K562 (cell line): Measurements from ENCODE around the gene PITRM1.

Experiments
- MAFK ChIP-seq: IDR thresholded peaks from 2 replicates; pipeline ENCODE4 v1.6.1; 2011; ENCODE audit warnings: low read length, improper control_type of control experiment
- MYC ChIP-seq, 2 experiments: fragments of 250-450 bp in 1 of 2; sonication (Bioruptor Pico) in 1 of 2; IDR thresholded peaks; 2 replicates each; pipeline versions ENCODE4 v1.5.1 to v1.6.1; 2012 to 2021; ENCODE audit warnings: low read depth in 2 of 2, borderline replicate concordance in 1 of 2, improper control_type of control experiment in 1 of 2, low read length in 1 of 2, mild to moderate bottlenecking in 1 of 2, moderate library complexity in 1 of 2

DNA sequence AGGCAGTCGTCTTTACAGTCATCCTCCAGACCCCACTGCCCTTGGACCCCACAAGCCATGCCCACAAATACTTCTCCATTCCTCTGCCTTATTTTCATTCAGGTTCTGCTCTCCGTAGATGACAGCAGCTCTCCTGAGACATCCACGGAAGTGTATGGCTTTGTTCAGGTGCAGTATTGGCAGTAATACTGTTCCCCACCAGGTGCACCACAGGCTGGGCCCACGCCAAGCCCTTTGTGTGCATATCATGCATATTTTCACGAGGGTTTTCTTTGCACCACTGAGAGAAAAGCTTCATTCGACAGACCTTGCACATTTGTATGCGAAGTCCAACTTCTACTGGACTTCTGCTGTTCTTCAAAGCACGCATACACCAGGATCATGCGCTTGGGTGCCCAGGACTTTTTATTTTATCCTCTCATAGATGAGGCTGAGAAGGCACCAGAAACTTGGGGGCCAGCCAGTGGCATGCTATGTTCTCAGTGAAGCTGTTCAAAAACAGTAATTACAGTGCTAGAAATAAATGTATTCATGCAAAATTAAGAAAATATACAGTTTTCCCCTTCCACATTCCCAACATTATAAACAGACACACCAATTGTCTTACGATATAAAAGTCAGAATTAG is 37.8 kb upstream of the PITRM1 start:
- TF ChIP-seq MAFK: no peak
- TF ChIP-seq MYC (IDR thresholded peaks at IDR 0.05; ENCODE audit: low read depth, low read length): no peak
- TF ChIP-seq MYC (CRISPR knock-in tag; IDR thresholded peaks at IDR 0.05; ENCODE audit: borderline replicate concordance, low read depth): no peak
